Urothelium cell line (cell line): Measurements from ENCODE around the gene PTPRD.

Experiments used
- DNase-seq: peaks from one replicate; pipeline ENCODE4 v3.0.0; 2011; ENCODE audit warnings: low spot score, mixed read lengths
- FAIRE-seq: peaks from 2 replicates; lab custom pipeline; 2011; peaks lifted over from hg19 to GRCh38; lab: Jason Lieb, UNC

Gene PTPRD

GRCh38 chr9:10208691-10209069 is 404.1 kb downstream of the PTPRD start:
- DNase-seq (no peak), FAIRE-seq (no peak)

GRCh38 chr9:10204276-10204675 is 408.5 kb downstream of the PTPRD start:
- FAIRE-seq = no peak

GRCh38 chr9:10173561-10173960 is 439.2 kb downstream of the PTPRD start:
- DNase-seq (no peak), FAIRE-seq (no peak)

More at GRCh38 chr9:10204276-10204675, 408.5 kb downstream of the PTPRD start:
- no peak for DNase-seq

- DNase-seq (no peak), FAIRE-seq (no peak)
These were observed 440.3 kb downstream of the PTPRD start for GRCh38 chr9:10172476-10172875.

- FAIRE-seq (no peak), DNase-seq (no peak)
These were observed 444.6 kb downstream of the PTPRD start for GRCh38 chr9:10168241-10168640.

- FAIRE-seq = no peak
- DNase-seq = no peak
These were observed 464.0 kb downstream of the PTPRD start for GRCh38 chr9:10148796-10149195.

GRCh38 chr9:10146517-10147331 is 466.1 kb downstream of the PTPRD start:
- no peak for DNase-seq
- FAIRE-seq = no peak

GRCh38 chr9:10144355-10144754 is 468.4 kb downstream of the PTPRD start:
- no peak for FAIRE-seq
- DNase-seq = no peak

- FAIRE-seq = no peak
- no peak for DNase-seq
These were observed 477.2 kb downstream of the PTPRD start for GRCh38 chr9:10135553-10135952.

GRCh38 chr9:10134266-10134665 is 478.5 kb downstream of the PTPRD start:
- no peak for FAIRE-seq

GRCh38 chr9:10130061-10130675 is 482.6 kb downstream of the PTPRD start:
- FAIRE-seq (no peak), DNase-seq (no peak)

More at GRCh38 chr9:10134266-10134665, 478.5 kb downstream of the PTPRD start:
- no peak for DNase-seq

- DNase-seq (no peak), FAIRE-seq (no peak)
These were observed 484.9 kb downstream of the PTPRD start for GRCh38 chr9:10127867-10128266.

GRCh38 chr9:10112798-10113197 is 500.0 kb downstream of the PTPRD start:
- DNase-seq (peak; percentile 2), FAIRE-seq (no peak)

GRCh38 chr9:10112070-10112469 is 500.7 kb downstream of the PTPRD start:
- FAIRE-seq = no peak
- DNase-seq = no peak

GRCh38 chr9:10108815-10109214 is 504.0 kb downstream of the PTPRD start:
- FAIRE-seq (no peak), DNase-seq (no peak)

GRCh38 chr9:10104774-10105173 is 508.0 kb downstream of the PTPRD start:
- DNase-seq = no peak
- FAIRE-seq = no peak

GRCh38 chr9:10095208-10095607 is 517.6 kb downstream of the PTPRD start:
- DNase-seq (no peak), FAIRE-seq (no peak)

GRCh38 chr9:10094563-10094962 is 518.2 kb downstream of the PTPRD start:
- DNase-seq (no peak), FAIRE-seq (no peak)

GRCh38 chr9:10080012-10080411 is 532.8 kb downstream of the PTPRD start:
- DNase-seq (no peak), FAIRE-seq (no peak)

- FAIRE-seq = no peak
- no peak for DNase-seq
These were observed 533.4 kb downstream of the PTPRD start for GRCh38 chr9:10079284-10079964.

GRCh38 chr9:10071579-10071978 is 541.2 kb downstream of the PTPRD start:
- FAIRE-seq (no peak), DNase-seq (no peak)
